Measurements from ENCODE around the gene SLC28A1.

The SLC28A1 gene

DNA sequence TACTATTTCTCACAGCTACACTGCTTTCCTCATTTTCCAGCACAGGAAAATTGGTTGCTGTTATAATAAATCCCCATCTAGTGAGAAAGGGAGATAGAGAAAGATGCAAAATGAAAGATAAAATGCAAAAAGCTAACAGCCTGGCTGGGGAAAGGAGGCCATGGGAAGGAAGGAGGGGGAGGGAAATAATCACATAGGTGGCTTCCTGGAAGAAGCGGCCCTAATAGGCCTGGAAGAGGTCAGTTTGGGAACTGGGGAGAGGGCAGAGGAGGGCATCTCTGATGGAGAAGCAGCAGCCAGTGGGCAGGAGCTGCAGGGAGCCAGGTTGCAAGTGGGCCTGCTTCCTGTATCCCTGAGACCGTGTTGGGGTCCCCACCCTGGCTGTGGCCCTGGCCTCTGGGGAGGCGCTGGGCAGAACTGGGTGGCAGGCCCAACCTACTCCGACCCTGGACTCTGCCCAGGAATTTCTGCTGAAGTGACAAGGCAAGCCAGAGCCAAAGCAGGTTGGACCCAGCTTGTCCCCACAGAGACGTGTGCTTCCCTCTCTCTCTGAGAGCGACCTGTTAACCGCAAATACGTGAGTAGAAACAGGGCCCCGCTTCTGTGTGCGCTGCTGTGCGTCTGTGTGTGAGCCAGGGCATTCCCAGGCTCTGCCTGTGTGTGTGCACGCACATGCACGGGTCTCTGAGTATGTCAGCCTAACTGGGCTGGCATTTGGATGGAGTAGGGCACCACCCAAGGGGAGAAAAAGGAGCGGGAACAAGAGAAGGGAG is 1.9 kb downstream of the SLC28A1 start:
- DNase-seq, result no peak

DNA sequence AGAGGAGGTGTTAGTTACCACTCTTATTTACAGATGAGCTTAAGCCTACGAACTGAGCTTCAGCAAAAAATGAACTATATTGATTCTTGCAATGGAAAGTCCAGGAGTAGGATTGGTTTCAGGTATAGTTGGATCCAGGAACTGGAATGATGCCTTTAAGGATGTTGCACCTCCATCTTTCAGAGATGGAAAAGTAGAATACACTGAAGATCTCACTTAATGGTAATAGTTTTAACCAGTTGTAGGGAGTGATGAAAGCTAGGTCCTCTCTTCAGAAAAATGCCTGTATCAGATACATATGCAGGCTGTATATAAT is 2.5 kb downstream of the SLC28A1 start:
- DNase-seq, result no peak

DNA sequence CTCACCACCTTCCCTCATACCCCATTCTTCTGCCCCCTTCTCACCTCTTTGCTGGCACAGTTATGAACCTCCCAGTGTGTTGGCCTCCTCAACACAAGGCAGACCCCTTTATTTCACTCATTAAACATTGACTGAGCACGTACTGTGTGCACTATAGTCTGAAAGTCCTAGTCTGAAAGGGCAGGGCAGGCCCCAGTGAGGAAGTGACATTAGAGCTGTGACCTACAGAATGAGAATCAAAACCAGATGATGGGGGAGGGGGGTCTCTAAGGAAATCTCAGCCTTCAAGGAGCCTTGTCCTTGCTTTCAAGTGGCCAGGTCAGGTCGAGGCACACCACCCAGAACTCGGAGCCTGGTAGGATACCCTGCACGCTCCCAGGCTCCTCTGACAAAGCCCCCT is 3.5 kb downstream of the SLC28A1 start:
- no peak for DNase-seq

DNA sequence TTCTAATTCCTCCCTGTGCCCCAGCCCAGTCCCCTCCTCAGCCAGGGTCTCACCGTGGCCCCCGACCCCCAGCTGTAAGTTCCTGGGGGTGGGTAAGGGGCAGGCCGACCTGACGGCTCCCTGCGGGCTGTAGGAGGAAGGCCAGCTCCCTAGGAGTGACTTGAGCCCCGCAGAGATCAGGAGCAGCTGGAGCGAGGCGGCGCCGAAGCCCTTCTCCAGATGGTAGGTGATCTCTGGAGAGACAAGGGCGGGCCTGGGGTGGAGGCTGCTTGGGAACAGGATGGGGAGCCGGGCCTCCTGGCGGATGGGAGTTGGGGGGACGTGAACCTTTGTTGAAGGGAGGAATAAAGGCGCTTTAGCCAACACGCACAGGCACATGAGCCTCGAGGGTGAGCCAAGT is 4.2 kb downstream of the SLC28A1 start:
- no peak for DNase-seq

DNA sequence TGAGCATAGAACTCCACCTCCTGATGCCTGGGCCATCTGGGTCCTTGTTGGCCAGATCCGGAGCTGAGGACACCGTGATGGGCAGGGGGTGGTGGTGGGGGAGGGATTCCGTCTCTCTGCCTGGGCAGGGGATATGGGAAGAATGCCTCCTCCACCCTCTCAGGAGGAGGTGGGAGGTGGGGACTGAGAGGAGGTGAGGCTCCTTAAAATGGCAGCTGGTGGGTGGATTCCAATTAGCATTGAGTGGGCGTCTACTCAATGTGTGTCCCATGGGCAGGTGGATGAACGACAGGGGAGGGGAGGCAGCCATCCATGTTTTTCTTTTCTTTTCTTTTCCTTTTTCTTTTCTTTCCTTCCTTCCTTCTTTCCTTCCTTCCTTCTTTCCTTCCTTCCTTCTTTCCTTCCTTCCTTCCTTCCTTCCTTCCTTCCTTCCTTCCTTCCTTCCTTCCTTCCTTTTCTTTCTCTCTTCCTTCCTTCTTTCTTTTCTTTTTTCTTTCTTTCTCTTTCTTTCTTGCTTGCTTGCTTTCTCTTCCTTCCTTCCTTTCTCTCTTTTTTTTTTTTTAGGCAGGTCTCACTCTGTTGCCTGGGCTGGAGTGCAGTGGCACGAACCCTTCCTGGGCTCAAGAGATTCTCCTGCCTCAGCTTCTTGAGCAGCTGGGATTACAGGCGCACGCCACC is 5.0 kb downstream of the SLC28A1 start:
- no peak for DNase-seq

DNA sequence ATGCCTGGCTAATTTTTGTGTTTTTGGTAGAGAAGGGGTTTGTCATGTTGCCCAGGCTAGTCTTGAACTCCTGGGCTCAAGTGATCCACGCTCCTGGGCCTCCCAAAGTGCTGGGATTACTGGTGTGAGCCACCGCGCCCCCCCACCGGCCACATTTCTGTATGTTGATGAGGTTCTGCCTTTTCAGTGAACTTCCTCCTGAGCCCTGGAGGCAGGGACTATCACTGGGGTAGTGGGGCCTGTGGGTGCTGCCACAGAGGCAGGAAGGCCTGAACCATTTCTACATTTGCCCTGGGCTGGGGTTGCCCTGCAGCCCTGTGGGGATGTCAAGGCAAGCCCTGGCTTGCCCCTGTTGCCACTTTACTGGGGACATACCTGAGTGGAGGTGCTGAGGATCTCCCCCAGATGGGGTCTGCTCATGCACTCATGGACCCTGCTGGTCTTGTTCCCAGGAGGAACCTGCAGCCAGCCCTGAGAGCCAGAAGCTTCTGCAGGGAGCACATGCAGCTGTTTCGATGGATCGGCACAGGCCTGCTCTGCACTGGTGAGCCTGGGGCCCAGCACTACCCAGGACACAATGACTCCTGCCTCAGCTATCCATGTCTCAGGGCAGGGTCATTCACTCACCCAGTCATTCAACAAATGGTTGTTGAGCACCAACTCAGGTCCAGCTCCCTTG is 5.7 kb downstream of the SLC28A1 start:
- no peak for DNase-seq

DNA sequence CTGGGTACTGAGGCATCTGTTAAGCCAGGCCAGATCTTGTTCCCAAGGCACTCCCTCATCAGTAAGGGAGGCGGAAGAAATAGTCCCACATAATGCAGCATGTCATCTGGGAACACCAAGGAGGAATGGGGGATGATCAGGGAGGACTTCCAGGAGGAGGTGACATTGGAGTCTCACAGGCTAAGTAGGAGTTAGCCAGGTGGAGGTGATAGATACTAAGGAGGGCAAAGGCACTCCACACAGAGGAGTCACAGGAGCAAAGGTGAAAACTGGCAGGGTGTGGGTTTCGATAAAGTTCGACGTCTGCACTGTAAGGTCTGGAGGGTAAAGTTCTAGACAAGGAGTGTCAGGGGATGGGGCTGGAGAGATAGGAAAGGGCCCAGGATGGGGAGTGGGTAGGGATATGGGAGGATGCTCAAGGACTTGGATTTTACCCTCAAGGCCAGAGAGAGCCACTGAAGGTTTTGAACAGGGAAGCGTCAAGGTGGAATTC is 6.3 kb downstream of the SLC28A1 start:
- DNase-seq, result no peak

DNA sequence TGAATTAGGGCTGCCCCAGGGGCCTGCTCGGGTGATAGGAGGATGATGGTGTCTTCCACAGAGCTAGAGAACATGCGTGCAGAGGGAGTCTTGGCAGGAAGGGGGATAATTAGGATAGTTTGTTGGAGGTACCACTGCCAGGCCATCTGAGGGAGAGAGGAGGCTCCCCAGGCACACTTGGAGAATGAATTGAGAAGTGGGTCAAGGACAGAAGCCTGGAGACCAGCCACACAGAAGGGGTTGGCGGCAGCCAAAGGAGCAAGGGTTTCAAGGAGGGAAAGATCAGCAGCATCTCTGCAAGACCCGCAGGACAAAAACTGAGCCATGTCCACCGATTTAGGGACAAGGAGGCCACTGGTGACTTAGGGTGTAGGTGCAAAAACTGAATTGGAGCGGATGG is 6.9 kb downstream of the SLC28A1 start:
- no peak for DNase-seq

DNA sequence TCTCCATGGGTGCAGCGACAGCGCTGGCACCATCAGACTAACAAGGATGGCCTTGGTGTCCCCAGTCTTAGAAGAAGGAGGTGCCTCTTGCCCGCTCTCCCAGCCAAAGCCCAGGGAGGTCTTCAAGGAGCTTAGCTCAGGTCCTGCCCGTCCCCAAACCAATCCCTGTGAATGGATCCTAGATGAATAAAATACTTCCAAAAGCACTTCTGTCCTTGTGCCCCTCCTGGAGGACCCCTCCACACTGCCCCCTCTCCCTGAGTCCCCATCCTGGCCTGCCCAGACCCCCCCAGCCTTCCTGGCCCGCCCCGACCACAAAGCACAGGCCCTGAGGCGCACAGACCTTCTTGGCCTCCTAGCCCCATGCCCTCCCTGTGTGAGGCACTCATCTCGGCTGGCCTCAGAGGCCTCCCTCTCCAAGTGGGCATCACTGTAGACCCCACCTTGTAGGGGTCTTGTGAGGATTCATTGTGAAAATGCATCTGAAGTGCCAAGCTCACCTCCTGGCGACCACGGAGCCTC is 8.4 kb downstream of the SLC28A1 start:
- no peak for DNase-seq

DNA sequence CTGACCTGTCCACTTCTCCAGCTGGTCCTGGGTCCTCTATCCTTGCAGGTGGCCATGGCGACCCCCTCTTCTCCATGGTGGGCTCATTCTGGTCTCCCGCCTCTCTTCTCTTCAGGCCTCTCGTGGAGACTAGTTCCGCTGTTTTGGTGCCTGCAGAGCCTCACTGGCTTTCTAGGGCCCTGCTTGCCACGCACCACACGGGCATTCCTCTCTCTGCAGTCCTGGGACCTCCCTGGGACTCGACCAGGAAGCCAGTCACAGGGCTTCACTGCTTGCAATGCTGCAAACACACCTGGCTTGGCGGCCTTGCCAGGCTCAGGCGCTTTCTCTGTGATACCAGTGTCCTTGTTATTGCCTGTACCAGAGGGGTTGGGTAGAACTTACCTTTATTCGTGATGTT is 9.1 kb downstream of the SLC28A1 start:
- DNase-seq, result no peak

DNA sequence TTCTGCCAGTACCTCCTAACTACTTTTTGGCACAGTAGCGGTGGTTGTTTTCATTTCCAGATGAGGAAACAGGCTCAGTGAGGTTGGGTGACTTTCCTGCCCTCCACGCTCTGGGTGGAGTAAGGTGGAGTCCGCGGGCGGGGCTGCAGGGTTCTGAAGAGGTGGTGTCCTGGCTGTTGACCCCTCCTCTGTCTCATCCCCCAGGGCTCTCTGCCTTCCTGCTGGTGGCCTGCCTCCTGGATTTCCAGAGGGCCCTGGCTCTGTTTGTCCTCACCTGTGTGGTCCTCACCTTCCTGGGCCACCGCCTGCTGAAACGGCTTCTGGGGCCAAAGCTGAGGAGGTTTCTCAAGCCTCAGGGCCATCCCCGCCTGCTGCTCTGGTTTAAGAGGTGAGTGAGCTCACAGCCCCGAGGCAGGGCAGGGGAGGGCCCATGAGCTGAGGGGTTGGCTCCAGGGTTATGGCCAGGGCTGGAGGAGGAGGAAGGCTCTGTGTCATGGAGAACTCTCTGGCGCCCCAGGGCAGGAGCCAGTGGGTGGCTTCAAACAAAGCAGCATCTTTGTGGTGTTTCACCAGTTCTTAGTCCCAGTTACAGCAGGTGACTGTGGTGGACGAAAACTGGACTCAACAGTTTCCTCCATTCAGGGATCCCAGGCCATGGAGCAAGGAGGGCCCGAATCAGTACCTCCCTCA is 10.4 kb downstream of the SLC28A1 start:
- no peak for DNase-seq

DNA sequence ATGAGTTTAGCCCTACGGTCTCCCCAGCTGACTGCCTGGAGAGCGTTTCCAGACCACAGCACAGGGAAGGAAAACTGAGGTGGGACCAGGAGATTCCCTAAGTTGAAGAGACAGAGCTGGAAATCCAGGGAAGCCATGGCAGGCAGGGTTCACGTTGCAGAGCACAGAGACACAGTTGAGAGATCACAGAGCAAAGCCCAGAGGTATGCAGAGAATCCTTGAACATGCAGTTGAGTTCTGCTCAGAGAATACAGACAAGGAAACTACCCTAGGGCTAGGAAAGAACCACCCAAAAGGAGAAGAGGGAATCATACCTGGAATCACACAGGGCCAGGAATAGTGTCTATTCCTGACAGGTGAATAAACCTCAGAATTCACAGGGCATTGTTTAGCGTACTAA is 14.3 kb downstream of the SLC28A1 start:
- no peak for DNase-seq

DNA sequence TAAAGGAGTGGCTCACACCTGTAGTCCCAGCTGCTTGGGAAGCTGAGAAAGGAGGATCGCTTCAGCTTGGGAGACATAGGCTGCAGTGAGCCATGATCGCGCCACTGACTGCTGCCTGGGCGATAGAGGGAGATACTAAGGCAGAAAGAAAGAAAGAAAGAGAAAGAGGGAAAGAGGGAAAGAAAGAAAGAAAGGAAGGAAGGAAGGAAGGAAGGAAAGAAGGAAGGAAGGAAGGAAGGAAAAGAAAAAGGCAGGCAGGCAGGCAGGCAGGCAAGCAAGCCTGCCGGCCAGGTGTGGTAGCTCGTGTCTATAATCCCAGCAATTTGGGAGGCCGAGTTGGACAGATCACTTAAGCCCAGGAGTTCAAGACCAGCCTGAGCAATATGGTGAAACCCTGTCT is 15.3 kb downstream of the SLC28A1 start:
- no peak for DNase-seq

DNA sequence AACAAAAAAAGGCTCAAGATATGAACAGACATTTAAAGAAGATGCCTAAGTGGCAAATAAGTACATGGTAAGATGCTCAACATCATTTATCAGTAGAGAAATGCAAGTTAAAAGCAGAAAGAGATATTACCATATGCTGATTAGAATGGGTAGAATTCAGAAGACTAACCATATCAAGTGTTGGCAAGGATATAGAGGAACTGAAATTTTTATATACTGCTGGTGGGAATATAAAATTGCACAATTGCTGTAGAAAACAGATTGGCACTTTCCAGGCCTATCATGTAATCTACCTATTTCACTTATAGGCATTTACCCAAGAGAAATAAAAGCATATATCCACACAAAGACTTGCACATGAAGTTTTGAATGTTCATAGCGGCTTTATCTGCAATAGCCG is 17.1 kb downstream of the SLC28A1 start:
- no peak for DNase-seq

DNA sequence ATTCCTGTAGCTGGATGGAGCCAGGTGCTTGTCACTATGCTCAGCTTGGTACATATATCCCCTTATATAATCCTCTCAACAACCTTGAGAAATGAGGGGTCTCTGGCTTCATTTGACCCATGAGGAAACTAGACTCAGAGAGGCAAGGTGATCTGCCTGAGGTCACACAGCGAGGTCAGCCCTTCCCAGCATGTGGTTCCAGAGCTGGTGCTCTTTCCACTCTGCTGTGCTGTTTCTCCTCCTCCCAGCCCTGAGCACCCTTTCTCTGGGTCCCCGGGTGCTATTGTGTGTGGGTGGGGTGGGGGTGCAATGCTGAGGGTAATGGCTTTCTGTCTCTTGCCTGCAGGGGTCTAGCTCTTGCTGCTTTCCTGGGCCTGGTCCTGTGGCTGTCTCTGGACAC is 19.3 kb downstream of the SLC28A1 start:
- no peak for DNase-seq

DNA sequence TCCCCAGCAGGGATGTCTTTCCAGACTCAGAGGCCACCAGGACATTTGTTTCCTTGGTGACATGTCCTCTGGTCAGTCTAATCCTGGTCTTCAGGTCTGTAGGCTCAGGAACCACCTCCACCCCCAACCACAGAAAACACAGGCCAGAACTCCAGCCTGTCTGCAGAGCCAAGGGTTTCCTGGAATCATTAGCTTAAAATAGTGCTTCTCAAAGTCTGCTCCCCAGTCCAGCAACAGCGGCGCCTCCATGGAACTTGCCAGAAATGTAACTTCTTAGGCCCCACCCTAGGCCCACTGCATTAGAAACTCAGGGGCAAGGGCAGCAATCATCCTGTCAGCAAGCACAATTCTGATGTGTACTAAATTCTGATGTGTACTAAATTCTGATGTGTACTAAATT is 20.0 kb downstream of the SLC28A1 start:
- DNase-seq, result no peak

DNA sequence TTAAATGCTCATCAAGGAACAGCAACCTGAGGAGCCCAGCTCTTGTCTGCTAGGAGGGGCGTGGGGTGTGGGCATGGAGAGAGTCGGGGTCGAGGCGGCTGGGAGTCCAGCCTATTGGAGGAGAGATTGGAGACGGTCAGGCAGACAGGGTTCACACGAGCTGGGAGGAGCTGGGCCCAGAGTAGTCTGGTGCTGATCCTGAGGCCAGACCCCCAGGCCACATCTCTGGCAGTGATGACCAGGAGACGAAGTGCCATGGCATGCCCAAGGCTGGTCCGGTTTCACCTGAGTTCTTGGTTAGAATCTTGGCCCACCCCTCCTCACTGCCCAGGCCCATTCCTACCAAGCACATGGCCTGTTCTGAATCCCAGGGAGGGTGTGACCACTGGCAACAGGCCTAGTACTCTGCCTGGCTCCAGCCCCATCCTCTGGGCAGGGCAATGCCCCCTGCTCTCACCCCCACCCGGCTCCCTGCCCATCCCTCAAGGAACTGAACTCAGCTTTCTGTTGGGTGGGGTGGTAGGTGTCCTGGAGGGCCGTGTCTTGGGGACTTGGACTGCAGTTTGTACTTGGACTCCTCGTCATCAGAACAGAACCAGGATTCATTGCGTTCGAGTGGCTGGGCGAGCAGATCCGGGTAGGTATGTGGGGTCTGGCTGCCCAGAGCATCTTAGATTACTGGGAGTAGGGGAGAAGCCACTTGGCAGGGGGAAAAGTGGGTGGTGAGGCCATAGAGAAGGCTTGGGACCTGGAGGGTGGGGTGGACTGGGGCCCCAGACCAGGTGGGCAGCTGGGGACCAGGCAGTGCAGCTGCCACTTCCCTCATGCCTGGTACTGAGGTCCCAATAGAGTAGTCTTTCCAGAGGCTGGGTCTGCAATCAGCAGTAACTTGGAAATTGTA is 20.8 kb downstream of the SLC28A1 start:
- no peak for DNase-seq

DNA sequence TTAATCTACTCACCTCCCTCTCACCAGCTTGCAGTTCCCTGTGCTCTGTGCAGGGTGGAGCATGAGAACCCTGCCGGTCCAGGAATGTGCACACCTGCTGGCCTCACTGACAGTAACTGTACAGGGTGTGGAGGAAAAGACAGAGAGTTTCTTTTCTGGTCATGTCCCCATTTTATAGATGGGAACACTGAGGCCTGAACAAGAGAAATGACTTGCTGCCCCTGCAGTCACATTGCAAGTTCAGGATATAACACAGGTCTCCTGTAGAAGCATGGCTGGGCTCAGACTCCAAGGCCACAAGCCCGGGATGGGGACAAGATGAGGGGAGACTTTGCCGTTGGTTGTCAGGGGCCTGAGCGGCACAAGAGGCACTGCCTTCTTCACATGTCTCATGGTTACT is 23.3 kb downstream of the SLC28A1 start:
- no peak for DNase-seq

DNA sequence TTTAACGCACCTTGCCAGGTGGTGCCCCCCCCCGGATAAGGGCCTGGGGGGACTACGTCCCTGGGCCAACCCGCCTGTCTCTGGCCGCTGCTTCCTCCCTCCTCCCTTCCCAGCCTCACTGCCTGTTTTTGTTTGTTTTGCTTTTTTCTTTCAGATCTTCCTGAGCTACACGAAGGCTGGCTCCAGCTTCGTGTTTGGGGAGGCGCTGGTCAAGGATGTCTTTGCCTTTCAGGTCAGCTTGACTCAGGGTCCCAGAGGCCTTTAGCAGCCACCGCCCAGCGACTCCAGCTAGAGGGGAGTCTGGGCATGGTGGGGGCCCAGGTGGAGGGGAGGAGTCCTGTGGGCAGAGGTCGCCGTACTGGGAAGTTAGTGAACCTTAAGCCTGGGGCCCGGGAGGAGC is 24.1 kb downstream of the SLC28A1 start:
- no peak for DNase-seq

DNA sequence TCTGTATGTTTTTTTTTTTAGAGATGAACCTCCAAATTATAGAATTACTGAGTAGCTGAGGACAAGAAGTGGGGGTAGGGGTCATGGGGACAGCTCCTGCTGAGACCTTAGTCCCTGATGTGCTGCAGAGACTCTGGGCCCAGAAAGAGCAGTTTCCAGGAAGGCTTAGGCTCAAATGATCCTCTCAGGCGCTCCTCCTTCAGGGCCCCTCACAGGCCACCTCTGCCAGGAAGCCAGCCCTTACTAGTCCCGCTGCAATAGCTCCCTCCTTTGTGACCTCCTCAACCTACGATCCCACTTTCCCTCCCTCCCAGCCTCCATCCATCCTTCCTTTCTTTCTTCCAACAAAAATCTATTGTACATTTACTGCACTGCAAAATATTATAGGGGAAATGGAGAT is 24.6 kb downstream of the SLC28A1 start:
- no peak for DNase-seq

DNA sequence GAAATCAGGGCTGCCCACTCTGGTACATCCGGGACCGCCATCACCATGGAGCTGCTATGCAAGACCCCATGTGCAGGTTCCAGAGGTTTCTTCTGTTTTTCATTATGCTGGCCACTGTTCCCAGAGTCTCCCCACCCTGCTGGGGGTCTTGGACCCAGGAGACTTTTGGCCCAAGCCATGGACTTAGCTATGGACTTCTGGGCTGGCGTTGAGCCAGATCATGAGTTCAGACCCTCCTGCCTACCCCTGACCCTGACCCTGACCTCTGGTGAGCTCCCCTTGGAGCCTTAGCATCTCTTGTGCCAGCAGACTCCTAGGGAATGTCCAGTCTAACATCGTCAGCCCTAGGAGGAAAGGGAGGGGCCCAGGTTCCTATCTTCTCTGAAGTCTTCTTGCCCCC is 25.3 kb downstream of the SLC28A1 start:
- no peak for DNase-seq

DNA sequence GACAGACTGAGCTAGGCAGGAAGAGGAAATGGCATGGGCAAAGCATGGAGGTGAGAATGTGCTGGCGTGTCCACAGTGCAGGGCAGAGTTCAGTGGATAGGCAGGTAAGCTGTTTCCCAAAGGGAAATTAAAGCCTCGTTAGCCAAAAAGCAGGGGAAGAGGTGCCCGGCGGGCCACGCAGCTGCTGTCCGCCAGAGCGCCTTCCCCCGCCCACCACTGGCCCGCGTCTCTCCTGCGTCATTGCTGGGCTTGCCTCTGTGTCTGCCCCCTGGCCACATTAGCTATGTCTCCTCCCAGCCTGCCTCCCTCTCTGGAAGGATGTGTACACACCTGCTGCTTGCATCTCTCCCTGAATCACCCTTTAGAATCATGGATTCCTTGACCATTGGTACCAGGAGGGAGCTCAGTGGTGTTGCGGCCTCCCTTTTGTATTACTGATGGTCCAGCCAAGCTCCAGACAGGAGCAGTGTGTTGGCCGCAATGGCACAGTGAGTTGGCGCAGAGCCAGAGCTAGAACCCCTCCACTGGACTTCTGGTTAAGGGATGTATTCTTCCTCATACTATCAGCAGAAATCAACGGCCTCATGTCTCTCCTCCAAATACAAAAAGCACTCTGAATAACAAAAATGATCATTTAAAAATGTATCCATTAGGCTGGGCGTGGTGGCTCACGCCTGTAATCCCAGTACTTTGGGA is 26.6 kb downstream of the SLC28A1 start:
- DNase-seq, result no peak

Data from suppressor macrophage treated with lipopolysaccharide for 4 hours (primary cell).